Suprapubic skin (tissue), 4 donors: ENCODE results near the gene ZNF629. TPM values are rescaled to one million over a fixed set of nuclear protein-coding genes. Genes with fewer than 3 reads are reported as not detected.
A peak's percentile ranks its signal among the peaks of the same experiment; 100 is the strongest.
"Not testable (repeated sequence)": the region's sequence is repeated elsewhere in the genome, so short reads cannot be mapped to it uniquely, and the experiment has no call there.

ENCODE experiments used
- DNase-seq, 2 donors: peaks; one replicate each; pipeline ENCODE4 v3.0.0-alpha.2; 2019; ENCODE audit warnings: low spot score in 2 of 2
- H3K27ac ChIP-seq: fragments of 200-600 bp; sonication (generic); one replicate; pipeline ENCODE4 v1.5.1; 2019
- H3K27me3 ChIP-seq: fragments of 200-600 bp; sonication (generic); one replicate; pipeline ENCODE4 v1.5.1; 2019
- H3K36me3 ChIP-seq: fragments of 200-600 bp; sonication (generic); one replicate; pipeline ENCODE4 v1.5.1; 2019
- H3K4me1 ChIP-seq: fragments of 200-600 bp; sonication (generic); one replicate; pipeline ENCODE4 v1.5.1; 2019
- H3K4me3 ChIP-seq: fragments of 200-600 bp; sonication (generic); one replicate; pipeline ENCODE4 v1.5.1; 2019; ENCODE audit warnings: mild to moderate bottlenecking
- H3K9me3 ChIP-seq: fragments of 200-600 bp; sonication (generic); one replicate; pipeline ENCODE4 v1.5.1; 2019
- CTCF ChIP-seq, 2 donors: fragments of 200-600 bp in 1 of 2; fragments of 450-650 bp in 1 of 2; sonication (generic) in 1 of 2; IDR thresholded peaks; one replicate each; pipeline ENCODE4 v1.5.1; 2016 to 2019; ENCODE audit warnings: antibody characterized with exemption in 2 of 2, mild to moderate bottlenecking in 1 of 2, moderate library complexity in 1 of 2
- EP300 ChIP-seq: sonication (generic); formaldehyde crosslinking; IDR thresholded peaks from one replicate; pipeline ENCODE4 v1.6.1; 2017; ENCODE audit warnings: antibody characterized with exemption
- POLR2A ChIP-seq, 2 donors: fragments of 450-650 bp; IDR thresholded peaks; one replicate each; pipeline ENCODE4 v1.6.1; 2017; ENCODE audit warnings: antibody characterized with exemption in 2 of 2, mild to moderate bottlenecking in 2 of 2, moderate library complexity in 2 of 2
- POLR2AphosphoS5 ChIP-seq, 3 donors: sonication (generic); formaldehyde crosslinking; IDR thresholded peaks; one replicate each; pipeline ENCODE4 v1.6.1; 2017; ENCODE audit warnings: antibody characterized with exemption in 3 of 3
- WGBS: methylation state at CpG from one replicate; pipeline ENCODE4 v1.1.5; 2018; 5-methylcytosine and 5-hydroxymethylcytosine counted together
- total RNA-seq, 4 donors: library from RNA; depleted of rRNA; stranded (reverse); fragments of >200 nt; gene quantifications; one replicate each; pipeline ENCODE4 v1.1.0, GENCODE V29; 2016

Gene ZNF629
- 10 to 100 TPM; 11.5 to 22.9 (median 16.1) TPM for total RNA-seq

- Histone ChIP-seq H3K4me1 (peaks cover 27% of the 10 kb centered on the region), H3K27ac (peak within 1 kb of the TSS; percentile 91), H3K36me3 (peaks cover 23% of the 10 kb centered on the region), H3K4me3 (peak within 1 kb of the TSS; percentile 97), H3K9me3 (no peaks in the 10 kb centered on the region), H3K27me3 (no peaks in the 10 kb centered on the region)
- TF ChIP-seq POLR2AphosphoS5 (IDR thresholded peaks at IDR 0.05) (peak in 1 of 3 donors; percentile 55), POLR2A (IDR thresholded peaks at IDR 0.05) (no peak), CTCF (IDR thresholded peaks at IDR 0.05) (no peak), EP300 (no peak)
- 2% methylated on average over 15 of the region's 37 CpGs for WGBS
- DNase-seq = peak in 1 of 2 donors; percentile 85
Observed at GRCh38 chr16:30786936-30787612, at the start of gene ZNF629. Gene ZNF629, minus strand, starts transcription at chr16:30787205. Its CDS starts 2,723 bp downstream, at chr16:30784482.

DNA sequence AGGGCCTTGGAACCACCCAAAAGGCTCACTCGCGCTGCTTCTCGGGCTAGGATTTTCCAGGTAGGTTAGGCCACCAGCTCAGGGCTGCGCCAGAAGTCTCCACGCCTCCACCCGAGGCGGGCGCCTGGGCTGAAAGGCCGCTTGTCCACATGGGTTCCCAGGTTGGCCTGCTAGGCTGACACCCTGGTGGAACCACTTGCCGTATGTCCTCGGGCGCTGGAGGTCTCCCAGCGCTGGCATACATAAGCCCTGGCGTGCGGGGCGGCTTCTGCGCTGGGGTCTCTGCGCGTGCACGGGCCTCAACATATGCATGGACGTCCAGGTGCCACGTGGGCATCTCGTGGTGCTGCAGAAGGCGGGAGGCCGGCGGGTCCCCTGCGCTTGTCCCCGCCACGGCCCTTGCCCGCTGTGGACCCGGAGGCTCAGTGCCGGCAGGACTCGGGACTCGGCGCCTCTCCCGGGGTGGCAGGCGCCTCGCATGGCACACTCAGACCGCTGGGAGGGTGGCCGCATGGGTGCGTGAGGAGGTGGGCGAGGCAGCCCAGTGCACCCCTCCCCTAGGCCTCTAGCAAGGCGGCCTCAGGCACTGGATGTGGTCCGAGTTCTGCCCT is 47.2 kb upstream of the ZNF629 start:
- H3K27ac ChIP-seq = no peak overlapping the region
- 92% methylated on average over 20 of the region's 44 CpGs for WGBS
- peaks cover 9% of the 10 kb centered on the region for H3K36me3 ChIP-seq
- DNase-seq = no peak
- no peaks in the 10 kb centered on the region for H3K4me1 ChIP-seq
- TF ChIP-seq CTCF (IDR thresholded peaks at IDR 0.05) = no peak
- no peak for TF ChIP-seq EP300
- TF ChIP-seq POLR2AphosphoS5 (IDR thresholded peaks at IDR 0.05) = no peak
- no peak for TF ChIP-seq POLR2A (IDR thresholded peaks at IDR 0.05)
- no peaks in the 10 kb centered on the region for H3K27me3 ChIP-seq
- H3K4me3 ChIP-seq = no peak overlapping the region
- no peaks in the 10 kb centered on the region for H3K9me3 ChIP-seq

DNA sequence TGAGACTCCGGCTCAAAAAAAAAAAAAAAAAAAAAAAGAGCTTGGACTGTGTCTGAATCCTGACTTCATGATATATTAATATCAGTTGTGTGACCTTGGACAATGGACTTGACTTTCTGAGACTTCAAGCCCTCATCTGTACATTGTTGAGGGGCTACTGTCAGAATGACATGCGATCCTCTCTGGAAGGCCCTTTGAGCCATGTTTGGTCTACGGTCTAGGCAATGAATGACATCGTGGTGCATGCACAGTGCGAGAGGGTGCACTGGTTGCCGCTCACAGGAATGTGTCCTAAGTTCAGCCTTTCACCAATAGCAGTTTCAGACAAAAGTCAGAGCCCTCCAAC is 43.0 kb upstream of the ZNF629 start:
- Histone ChIP-seq H3K4me3 (no peak overlapping the region), H3K27ac (no peak overlapping the region), H3K36me3 (peaks cover 9% of the 10 kb centered on the region), H3K4me1 (peaks cover 1% of the 10 kb centered on the region), H3K27me3 (no peaks in the 10 kb centered on the region), H3K9me3 (no peaks in the 10 kb centered on the region)
- no peak for DNase-seq
- 86% methylated on average over 6 of the region's 6 CpGs for WGBS
- TF ChIP-seq EP300 (no peak), POLR2A (IDR thresholded peaks at IDR 0.05) (no peak), CTCF (IDR thresholded peaks at IDR 0.05) (no peak), POLR2AphosphoS5 (IDR thresholded peaks at IDR 0.05) (no peak)

GRCh38 chr16:30829130-30830071 is 42.4 kb upstream of the ZNF629 start:
- H3K9me3 ChIP-seq = no peaks in the 10 kb centered on the region
- H3K27me3 ChIP-seq = no peaks in the 10 kb centered on the region
- H3K36me3 ChIP-seq = peaks cover 4% of the 10 kb centered on the region
- no peak overlapping the region for H3K4me3 ChIP-seq
- H3K4me1 ChIP-seq = peaks cover 7% of the 10 kb centered on the region
- H3K27ac ChIP-seq = no peak overlapping the region
- TF ChIP-seq POLR2A (IDR thresholded peaks at IDR 0.05) (no peak), CTCF (IDR thresholded peaks at IDR 0.05) (no peak), POLR2AphosphoS5 (IDR thresholded peaks at IDR 0.05) (no peak)
- WGBS = 83% methylated on average over 15 of the region's 15 CpGs
- no peak for DNase-seq

- Histone ChIP-seq H3K36me3 (no peaks in the 10 kb centered on the region), H3K4me1 (peaks cover 17% of the 10 kb centered on the region), H3K9me3 (no peaks in the 10 kb centered on the region), H3K27me3 (no peaks in the 10 kb centered on the region), H3K4me3 (no peak overlapping the region), H3K27ac (no peak overlapping the region)
- no peak for TF ChIP-seq EP300
- no peak for TF ChIP-seq POLR2A (IDR thresholded peaks at IDR 0.05)
- TF ChIP-seq CTCF (IDR thresholded peaks at IDR 0.05) = no peak
- no peak for TF ChIP-seq POLR2AphosphoS5 (IDR thresholded peaks at IDR 0.05)
- DNase-seq = no peak
- WGBS = 88% methylated on average over 17 of the region's 17 CpGs
Observed at GRCh38 chr16:30821891-30822290, 34.9 kb upstream of the ZNF629 start.

- not testable (repeated sequence) for H3K9me3 ChIP-seq, H3K27me3 ChIP-seq, DNase-seq, H3K36me3 ChIP-seq, H3K27ac ChIP-seq, H3K4me3 ChIP-seq
- 85% methylated on average over 9 of the region's 9 CpGs for WGBS
- peaks cover 17% of the 10 kb centered on the region for H3K4me1 ChIP-seq
Observed at GRCh38 chr16:30821441-30821840, 34.4 kb upstream of the ZNF629 start.
